Stimulated activated CD8-positive, alpha-beta memory T cell treated with anti-CD3 and anti-CD28 coated beads, Interleukin-2, amount 100 ng/mL, for 1 hour (primary cell): Measurements from ENCODE around the gene GAD1.

ENCODE experiments used
- DNase-seq, 2 donors: peaks; one replicate each; pipeline ENCODE4 v3.0.0-alpha.2; 2020; ENCODE audit warnings: low read depth in 2 of 2

GAD1 gene

DNA sequence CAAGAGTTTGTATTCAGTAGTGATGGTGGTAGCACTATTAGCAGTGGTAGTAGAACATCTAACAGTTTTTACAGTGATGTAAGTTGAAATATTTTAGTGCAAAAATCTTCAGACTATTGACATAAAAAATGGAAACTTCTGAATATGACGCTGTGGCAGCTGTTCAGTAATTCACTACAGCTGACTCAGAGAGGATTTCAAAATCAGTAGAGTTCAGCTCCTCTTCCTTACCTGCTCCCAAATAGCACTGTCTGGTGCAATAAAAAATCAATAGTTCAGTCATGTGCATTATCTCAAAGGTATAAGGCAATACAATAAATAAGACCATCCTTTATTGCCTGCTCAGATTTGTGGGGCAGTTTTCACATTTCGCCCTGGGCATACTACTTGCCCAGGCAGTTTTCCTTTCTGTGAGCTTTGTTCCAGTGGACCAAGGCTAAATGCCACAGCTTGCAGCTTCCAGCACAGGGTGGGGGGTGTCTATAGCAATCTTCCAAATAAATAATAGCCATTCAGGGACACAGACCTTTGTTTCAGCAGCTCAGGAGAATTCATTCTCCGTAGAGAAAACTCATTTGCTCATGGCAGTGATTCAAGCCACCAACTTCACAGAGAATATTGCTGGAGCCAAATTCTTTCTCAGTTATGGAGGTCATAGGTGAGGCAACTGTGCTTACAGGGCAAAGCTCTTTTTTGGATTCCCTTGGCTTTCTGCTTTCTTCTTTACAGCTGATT lies 78.5 kb downstream of the GAD1 start:
- no peak for DNase-seq

- DNase-seq, result no peak
Measured at GRCh38 chr2:170896622-170897021, 79.9 kb downstream of the GAD1 start.

DNA sequence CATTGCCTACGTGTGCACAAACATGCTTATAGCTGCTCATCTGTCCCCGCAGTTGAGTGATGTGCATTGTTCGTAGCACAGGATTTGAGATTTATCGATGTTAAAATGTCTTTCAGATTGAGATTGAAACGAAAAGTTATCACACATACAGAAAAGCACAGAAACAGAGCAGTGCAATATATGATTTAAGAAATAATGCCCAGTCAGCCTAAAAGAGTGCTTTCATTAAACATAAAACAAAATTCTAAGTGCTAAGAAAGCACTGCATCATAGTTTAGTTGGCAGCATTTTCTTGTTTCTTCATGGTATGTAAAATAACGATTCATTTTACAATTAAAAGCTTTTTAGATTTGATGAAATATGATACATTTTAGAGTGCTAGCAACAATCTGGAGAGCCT lies 80.4 kb downstream of the GAD1 start:
- no peak for DNase-seq

- DNase-seq, result no peak
Measured at GRCh38 chr2:170905864-170906263, 89.2 kb downstream of the GAD1 start.
